Activated naive CD4-positive, alpha-beta T cell (primary cell): Measurements from ENCODE around the gene STAG2.
A peak's percentile ranks its signal among the peaks of the same experiment; 100 is the strongest.
"Not testable (repeated sequence)": the region's sequence is repeated elsewhere in the genome, so short reads cannot be mapped to it uniquely, and the experiment has no call there.

Experiments used
- DNase-seq, 4 experiments: peaks; one replicate each; lab custom pipeline; 2025; lab: John Stamatoyannopoulos, UW

STAG2 gene

DNA sequence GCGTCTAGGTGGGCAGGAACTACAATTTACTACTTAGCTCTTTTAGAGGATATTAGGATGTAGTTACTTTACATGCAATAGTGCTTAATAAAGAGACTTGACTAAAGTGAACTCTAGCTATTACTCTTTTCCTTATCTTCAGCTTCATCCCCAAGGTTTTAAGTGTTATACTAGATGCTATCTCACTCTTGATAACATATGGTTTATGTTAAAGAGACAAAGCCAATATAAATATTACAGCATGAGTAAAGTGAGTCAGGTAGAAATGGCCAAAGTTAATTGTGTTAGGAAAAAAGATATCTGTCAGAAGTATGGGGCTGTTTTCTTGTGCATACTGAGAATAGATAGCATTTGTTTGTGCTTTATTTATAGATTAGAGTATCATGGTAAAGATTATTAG, 80.5 kb downstream of the STAG2 start:
- no peak for DNase-seq

DNA sequence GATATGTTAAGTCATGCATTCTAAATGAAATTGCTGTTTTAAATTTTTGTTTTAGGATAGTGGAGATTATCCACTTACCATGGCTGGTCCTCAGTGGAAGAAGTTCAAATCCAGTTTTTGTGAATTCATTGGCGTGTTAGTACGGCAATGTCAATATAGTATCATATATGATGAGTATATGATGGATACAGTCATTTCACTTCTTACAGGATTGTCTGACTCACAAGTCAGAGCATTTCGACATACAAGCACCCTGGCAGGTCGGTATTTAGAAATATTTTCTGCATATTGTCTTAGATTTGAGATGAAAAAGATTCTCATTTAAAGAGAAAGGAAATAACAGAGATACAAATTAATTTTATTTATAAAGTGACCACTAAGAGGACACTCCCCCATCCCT, 83.6 kb downstream of the STAG2 start:
- no peak for DNase-seq

GRCh38 chrX:124084417-124084816, 122.9 kb downstream of the STAG2 start:
- not testable (repeated sequence) for DNase-seq

GRCh38 chrX:124085063-124085462, 123.6 kb downstream of the STAG2 start:
- DNase-seq, result no peak

- peak in 1 of 4 experiments; percentile 3 for DNase-seq
These were observed 124.9 kb downstream of the STAG2 start for GRCh38 chrX:124086411-124086810.

DNA sequence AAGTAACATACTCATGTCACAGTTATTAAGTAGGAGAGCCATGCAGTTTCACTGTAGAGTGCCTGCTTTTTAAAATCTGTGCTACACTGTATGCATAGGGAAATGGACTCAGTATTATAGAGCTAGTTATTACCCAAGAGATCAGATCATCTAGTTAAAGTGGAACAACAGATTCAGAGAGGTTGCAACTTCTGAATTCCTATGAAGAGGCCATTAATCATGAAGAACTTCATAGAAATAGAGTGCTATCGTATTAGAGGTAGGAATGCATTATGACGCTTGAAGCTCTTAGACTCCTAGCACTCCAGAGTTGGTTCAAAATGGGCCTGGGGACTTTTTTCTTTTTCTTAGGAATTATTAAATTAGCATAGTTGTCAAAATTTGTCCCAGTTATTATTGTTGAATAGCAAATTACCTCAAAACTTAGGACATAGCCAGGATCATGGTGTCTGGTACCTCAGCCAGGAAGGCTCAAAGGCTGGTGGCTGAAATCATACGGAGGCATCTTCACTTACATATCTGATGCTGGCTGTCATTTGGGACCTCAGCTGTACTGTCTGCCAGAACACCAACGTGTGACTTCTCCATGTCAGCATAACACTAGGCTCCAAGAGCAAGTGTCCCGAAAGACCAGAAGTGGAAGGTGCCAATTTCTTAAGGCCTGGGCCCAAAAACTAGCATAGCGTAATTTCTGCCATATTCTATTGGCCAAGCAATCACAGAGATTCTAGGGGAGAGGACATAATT, 125.7 kb downstream of the STAG2 start:
- DNase-seq, result no peak

DNA sequence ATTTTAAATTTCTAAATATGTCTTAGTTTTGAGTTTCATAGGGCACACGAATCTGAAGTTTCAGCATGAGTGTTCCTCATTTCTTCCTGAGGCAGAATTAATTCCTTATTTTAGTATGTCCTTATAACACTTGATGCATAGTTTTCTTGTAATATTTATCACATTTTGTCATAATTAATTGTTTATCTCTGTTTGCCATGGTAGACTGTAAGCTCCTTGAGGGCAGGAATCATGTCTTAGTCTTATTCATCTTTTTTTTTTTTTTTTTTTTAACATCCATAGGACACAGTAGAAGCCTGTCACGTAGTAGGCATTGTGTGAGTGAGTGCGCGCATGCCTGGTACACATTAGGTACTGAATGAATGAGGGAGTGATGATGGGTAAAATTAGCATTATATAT, 131.7 kb downstream of the STAG2 start:
- no peak for DNase-seq

GRCh38 chrX:124097116-124097515, 135.6 kb downstream of the STAG2 start:
- no peak for DNase-seq

DNA sequence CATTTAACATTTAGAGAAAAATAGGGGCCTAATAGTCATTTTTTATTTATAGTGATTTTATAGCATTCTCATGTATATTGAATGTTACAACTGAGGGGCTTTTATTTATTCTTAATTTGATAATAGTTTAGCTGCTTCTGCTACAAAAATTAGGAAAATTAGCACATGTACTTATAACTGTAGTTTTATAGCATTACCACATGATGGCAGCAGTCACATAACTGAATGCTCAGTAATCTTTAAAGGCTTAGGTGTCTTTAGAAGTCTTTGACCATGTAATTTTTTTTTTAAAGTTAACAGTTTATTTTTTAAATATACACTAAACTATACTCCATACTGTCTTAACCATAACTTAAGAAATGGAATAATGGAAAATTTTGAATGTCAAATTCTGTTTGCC, 136.6 kb downstream of the STAG2 start:
- DNase-seq, result no peak

DNA sequence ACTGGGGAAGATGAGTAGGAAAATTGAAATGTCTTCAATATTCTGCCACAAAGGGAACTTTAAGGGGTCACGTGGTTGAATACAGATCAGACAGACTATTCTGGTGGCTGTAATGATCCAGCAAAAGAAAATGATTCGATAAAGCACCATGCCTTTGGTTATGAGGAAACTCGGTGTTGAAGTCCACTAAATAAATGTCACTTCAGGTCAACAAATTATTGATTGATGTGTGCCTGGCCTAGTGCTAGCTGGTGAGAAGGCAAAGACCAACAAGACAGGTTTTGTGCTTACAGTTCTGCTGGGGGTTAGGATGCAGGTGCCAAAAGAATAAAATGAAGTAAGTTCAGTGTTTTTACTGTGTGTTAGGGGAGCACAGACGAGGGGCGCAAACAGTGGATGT, 142.5 kb downstream of the STAG2 start:
- no peak for DNase-seq

DNA sequence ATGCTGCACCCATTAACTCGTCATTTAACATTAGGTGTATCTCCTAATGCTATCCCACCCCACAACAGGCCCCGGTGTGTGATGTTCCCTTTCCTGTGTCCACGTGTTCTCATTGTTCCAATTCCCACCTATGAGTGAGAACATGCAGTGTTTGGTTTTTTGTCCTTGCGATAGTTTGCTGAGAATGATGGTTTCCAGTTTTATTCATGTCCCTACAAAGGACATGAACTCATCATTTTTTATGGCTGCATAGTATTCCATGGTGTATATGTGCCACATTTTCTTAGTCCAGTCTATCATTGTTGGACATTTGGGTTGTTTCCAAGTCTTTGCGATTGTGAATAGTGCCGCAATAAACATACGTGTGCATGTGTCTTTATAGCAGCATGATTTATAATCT, 143.0 kb downstream of the STAG2 start:
- not testable (repeated sequence) for DNase-seq

- no peak for DNase-seq
These were observed 152.4 kb downstream of the STAG2 start for GRCh38 chrX:124113621-124114600.

DNA sequence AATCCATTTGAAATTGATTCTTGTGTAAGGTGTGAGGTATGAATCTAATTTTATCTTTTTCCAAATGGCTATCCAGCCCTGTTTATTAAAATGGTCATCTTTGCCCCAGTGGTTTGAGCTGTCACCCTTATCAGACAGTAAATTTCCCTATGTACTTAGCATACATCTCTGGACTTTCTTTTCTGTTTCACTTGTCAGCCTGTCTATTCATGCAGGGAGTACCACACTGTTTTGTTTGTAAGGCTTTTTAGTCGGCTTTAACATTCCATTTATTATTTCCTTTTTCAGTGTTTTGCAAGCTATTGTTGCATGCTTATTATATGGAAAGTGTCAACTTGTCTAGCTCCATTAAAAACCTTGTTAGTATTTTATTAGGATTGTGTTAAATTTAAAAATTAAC, 155.8 kb downstream of the STAG2 start:
- no peak for DNase-seq

DNA sequence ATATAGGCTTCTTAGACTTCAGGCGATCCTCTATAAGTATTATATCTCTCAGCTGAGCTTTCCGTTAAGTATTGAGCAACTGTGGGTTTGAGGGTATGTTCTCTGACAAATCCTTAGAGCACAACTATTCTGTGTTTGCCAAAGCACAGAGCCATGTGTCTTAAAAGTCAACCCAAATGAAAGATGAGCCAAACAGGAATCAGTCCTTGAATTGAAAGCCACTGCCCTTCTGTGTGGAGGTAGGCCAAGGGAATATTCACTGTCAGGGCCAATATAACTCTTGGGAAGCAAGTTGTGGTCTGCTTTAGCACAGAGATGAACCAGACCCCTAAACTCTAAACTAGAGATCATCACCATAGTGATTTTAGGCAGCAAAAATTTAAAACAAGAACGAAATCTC, 164.0 kb downstream of the STAG2 start:
- DNase-seq, result no peak

GRCh38 chrX:124127496-124127895, 166.0 kb downstream of the STAG2 start:
- DNase-seq, result no peak

DNA sequence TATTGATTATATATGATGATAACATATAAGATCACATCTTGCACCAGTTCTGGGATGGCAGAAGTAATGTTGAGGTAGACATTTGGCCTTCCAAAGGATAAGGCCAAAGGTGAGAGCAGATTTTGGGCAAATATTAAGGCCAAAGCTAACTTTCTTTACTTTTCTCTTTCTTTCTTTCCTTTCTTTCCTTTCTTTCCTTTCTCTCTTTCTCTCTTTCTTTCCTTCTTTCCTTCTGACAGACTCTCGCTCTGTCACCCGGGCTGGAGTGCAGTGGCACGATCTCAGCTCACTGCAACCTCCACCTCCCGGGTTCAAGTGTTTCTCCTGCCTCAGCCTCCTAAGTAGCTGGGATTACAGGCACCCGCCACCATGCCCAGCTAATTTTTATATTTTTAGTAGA, 170.9 kb downstream of the STAG2 start:
- DNase-seq, result not testable (repeated sequence)

DNA sequence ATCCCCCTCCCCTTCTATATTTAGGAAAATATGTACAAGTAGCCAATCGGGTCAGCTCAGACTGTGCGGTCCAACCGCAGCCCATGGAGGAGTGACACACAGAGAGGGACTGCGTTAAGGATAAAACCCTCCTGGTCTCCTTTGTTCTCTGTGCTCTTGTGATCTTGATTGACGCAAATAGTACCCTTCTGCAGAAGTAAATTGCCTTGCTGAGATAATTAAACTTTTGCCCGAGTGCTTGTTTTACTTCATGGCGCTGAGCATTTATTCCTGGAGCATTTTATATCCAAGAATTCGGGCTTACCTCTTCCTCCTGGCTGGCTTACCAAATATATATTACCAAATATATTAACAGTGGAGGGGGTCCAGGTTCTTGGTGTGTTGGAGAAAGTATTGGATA, 184.2 kb downstream of the STAG2 start:
- DNase-seq, result no peak

GRCh38 chrX:124151195-124151594, 189.7 kb downstream of the STAG2 start:
- no peak for DNase-seq
